ENCODE results near the gene CACNA1C.

CACNA1C gene

GRCh38 chr12:2607881-2608607 is 555.3 kb downstream of the CACNA1C start:
- no peak for DNase-seq (ENCODE audit: low read depth in 1 of 2, low spot score in 1 of 2)

DNA sequence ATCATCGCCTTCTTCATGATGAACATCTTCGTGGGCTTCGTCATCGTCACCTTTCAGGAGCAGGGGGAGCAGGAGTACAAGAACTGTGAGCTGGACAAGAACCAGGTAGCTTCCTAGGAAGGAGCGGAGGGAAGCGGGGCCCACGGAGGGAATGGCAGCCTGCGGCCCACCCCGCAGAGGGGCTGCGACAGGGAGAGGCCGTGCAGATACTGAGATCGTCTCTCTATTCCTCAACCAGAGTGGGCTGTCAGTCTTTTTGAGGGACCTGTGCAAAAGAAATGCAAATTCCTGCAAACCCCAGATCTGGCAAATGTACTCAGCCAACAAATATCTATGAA is 555.8 kb downstream of the CACNA1C start:
- DNase-seq (ENCODE audit: low read depth in 1 of 2, low spot score in 1 of 2) = no peak

DNA sequence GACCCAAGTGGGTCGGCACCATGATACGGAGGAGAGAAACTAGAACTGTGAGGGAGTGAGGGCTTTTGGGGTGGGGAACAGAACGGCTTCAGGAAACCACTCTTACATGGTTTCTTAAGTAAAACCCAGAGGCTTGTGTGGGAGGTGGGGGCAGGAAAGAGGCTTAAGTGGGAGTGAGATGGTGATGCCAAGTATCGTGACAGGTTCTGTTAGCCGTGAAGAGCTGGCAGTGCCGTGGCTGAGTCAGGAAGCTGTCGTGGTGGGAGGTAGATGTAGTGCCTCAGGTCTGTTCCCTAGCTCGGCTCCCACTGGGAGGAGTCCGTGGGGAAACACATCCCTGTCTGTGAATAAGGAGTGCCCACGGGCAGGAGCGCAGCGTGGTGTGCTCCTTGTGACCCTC is 556.2 kb downstream of the CACNA1C start:
- no peak for DNase-seq (ENCODE audit: low read depth in 1 of 2, low spot score in 1 of 2)

DNA sequence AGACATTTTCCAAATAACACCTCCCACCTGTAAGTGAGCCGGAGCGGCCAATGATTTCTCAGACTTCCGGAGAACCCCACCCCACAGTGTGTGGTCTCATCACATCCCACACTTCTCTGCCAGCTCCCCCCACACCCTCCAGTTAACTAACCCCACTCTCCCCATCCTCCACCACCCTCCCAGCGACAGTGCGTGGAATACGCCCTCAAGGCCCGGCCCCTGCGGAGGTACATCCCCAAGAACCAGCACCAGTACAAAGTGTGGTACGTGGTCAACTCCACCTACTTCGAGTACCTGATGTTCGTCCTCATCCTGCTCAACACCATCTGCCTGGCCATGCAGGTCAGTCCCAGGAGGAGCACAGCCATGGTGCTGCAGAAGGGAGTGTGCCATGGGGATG is 557.6 kb downstream of the CACNA1C start:
- DNase-seq (ENCODE audit: low read depth in 1 of 2, low spot score in 1 of 2) = no peak

GRCh38 chr12:2613326-2614073 is 560.7 kb downstream of the CACNA1C start:
- DNase-seq (ENCODE audit: low read depth in 1 of 2, low spot score in 1 of 2) = peak in 1 of 2 donors; percentile 26

DNA sequence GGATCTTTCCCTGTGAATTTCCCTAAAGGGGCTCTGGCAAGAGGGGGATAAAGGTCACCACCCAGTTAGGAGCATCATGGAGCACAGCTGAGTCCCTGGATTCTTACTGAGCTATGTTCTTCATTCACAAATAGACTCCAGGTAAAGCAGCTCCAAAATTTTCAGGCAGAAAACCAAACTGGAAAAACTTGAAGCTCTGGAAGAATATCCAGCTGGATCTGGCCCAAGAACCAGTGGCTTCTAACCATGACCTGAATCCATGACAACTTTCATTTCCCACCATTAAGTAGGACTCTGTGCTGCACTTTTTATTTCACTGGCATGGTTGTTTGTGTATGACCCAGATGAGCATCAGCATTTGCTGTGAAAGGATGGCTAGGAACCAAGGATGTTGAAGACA is 561.6 kb downstream of the CACNA1C start:
- DNase-seq (ENCODE audit: low read depth in 1 of 2, low spot score in 1 of 2) = no peak

- DNase-seq (ENCODE audit: low read depth in 1 of 2, low spot score in 1 of 2) = no peak
Observed at GRCh38 chr12:2615665-2616402, 563.0 kb downstream of the CACNA1C start.

- no peak for DNase-seq (ENCODE audit: low read depth in 1 of 2, low spot score in 1 of 2)
Observed at GRCh38 chr12:2616763-2617162, 564.0 kb downstream of the CACNA1C start.

DNA sequence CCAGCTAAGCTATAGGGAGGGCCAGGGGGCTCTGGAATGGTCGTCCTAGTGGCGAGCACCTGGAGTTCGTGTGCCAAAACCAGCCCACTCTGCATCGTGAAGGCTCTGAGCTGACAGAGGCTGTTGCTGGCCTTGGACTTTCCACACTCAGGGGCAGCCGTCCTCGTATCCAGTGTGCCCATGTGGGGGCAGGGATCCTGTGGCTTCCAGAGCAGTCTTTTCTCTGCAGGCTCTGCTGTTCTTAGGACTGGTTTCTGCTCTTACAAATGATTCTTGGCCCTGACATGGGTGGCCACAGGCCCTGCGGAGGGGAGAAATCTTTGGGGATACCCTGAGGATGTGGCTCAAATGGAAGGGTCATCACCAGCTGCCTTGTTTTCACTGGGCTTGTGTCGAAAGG is 564.6 kb downstream of the CACNA1C start:
- DNase-seq (ENCODE audit: low read depth in 1 of 2, low spot score in 1 of 2) = no peak

DNA sequence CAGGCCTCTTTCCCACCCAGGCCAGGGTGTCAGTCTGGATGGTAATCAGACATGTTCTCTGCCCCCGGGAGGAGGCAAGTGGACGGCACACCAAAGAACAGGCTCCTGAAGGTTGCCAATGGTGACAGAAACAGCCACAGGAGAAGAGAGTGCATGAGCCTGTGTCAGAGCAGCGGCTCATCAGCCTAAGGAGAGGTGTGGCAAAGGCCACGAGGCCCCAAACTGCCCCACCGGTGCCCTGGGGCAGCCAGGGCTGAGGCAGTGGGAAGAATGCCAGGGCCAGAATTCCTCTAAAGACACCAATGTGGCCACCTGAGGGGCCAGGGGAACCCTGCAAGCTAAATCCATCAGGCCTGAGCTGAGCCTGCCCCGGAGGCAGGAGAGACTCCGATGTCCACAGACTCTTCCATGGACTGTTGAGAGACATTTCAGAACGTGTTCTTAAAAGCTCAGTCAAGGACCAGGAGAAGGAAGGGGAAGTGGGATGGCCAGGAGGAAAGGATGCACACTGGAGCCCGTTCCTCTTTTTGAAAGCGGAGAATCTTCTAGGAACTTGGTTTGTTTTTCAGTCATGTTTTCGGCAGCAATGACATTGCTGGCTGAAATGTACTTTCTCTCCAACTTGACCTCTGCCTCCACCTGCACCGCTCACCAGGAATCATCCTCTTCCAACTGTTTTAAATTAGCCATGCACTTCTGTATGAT is 565.7 kb downstream of the CACNA1C start:
- DNase-seq (ENCODE audit: low read depth in 1 of 2, low spot score in 1 of 2) = no peak

DNA sequence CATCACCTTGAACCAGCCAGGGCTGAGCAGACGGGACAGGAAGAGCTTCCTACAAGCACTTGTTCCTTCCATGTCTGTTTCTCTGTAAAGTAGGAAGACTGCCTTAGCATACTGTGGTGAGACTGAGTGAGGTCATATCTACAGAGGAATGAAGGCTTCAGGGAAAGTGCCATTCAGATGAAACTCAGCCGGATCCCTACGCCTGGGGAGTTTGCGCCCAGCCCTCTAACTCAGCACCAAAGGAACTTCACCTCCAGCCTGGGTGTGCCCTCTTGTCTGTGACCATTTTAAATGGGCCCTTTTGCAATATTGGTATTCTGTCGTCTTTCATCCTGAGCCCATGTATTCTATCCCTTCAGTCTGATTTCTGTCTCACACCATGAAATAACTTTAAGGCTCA is 566.3 kb downstream of the CACNA1C start:
- DNase-seq (ENCODE audit: low read depth in 1 of 2, low spot score in 1 of 2) = no peak

DNA sequence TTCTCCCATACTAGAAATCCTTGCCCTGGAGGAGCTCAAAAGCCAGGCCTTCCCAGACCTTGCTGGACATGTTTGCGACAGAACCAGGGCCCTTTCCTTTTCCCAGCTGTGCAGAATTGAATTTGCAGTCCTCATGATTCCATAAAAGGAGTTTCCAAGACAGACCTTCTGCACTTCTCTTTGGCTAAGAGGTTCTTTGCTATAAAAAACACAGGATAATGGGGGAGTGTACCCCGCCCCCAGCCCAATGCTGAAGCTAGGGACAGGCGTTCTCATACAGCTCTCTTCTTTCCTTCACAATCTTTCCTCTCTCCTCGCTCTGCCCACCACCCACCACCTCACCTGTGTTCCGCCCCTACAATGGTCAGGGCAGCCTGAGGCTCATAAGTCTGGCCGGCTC is 569.7 kb downstream of the CACNA1C start:
- no peak for DNase-seq (ENCODE audit: low read depth in 1 of 2, low spot score in 1 of 2)

DNA sequence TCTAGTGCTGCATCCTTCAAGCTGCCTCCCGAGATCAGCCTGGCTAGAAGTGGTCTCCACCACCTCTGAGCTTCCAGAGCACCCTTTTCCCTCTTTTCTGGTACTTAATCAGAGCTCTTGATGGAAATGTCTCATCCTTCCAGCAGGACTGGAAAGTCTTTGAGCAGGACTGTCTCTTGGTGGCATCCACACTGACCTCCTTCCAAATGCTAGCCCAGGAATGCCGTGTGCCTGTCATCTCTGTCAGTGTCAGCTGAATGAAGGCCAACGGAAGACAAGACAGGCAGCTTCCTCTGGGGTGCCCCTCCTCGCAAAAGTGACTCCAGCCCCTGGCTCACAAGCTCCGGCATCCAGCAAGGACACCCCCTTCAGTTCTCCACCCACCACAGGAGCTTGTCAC is 570.7 kb downstream of the CACNA1C start:
- DNase-seq (ENCODE audit: low read depth in 1 of 2, low spot score in 1 of 2) = no peak

- DNase-seq (ENCODE audit: low read depth in 1 of 2, low spot score in 1 of 2) = no peak
Observed at GRCh38 chr12:2624543-2625288, 571.9 kb downstream of the CACNA1C start.

GRCh38 chr12:2625289-2625612 is 572.5 kb downstream of the CACNA1C start:
- no peak for DNase-seq (ENCODE audit: low read depth in 1 of 2, low spot score in 1 of 2)

DNA sequence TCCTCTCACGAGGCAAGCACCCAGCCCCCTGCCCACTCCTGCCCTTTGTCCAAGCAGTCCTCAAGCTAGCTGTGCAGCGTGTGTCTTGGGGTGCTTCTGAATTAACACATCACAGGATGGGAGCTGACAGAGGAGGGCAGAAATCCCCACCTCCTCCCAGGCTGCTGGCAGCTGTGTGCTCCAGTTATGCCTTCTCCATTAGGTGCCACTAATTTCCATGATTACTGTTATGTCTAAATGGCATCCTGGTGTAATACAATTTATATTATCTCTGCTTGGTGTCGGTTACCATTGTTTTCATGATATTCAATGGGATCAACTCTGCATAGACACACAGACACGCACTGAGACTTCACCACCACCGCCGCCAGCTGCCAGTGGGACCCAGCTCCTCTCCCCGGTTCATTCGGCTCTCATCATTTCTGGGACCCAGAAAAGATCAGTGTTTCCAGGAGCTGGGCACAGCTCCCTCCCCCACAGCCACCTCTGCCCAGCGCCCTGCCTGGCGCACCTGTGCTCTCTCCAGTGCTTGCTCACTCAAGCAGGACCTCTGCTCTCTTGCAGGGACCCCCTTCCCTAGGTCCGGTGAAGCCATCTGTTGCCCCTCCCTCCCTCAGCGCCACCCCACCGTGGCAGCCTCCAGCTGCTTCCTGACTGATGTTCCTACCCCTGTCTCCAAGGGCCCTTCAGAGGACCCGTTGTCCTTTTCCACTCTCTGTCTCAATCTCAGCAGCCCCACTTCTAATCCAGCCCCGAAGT is 574.5 kb downstream of the CACNA1C start:
- DNase-seq (ENCODE audit: low read depth in 1 of 2, low spot score in 1 of 2) = no peak

GRCh38 chr12:2627835-2628191 is 575.0 kb downstream of the CACNA1C start:
- DNase-seq (ENCODE audit: low read depth in 1 of 2, low spot score in 1 of 2) = no peak

DNA sequence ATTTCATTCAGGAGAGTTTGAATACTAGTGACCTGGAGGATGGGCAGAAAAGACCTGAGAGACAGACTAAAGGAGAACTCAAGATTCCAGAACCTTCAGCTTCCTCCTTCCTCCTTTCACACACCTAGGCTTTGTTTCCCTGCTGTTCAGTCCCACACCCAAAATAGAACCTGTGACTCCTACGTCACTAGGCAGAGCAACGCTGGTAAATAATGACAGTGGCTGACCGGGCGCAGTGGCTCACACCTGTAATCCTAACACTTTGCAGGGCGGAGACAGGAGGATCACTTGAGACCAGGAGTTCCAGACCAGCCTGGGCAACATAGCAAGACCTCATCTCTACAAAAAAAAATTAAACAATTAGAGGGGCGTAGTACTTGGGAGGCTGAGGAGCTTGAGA is 575.6 kb downstream of the CACNA1C start:
- no peak for DNase-seq (ENCODE audit: low read depth in 1 of 2, low spot score in 1 of 2)

DNA sequence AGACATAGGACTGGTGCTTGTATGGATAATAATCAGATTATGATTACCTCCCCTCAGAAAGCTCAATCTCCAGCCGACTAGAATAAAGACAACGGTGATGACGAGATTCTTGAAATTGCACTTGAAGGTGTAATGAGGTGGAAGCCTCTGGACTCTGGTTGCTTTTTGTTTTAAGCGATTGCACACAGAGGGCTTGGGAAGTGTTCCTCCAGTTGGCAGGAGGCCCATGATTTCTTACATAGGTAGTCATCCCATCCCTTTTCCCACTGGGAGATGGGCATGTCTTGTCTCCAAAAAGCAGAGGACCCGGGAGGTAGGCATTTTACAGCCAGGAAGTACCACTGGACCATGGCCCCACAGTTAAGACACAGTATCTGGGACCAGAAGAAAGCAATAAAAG is 576.3 kb downstream of the CACNA1C start:
- DNase-seq (ENCODE audit: low read depth in 1 of 2, low spot score in 1 of 2) = no peak

DNA sequence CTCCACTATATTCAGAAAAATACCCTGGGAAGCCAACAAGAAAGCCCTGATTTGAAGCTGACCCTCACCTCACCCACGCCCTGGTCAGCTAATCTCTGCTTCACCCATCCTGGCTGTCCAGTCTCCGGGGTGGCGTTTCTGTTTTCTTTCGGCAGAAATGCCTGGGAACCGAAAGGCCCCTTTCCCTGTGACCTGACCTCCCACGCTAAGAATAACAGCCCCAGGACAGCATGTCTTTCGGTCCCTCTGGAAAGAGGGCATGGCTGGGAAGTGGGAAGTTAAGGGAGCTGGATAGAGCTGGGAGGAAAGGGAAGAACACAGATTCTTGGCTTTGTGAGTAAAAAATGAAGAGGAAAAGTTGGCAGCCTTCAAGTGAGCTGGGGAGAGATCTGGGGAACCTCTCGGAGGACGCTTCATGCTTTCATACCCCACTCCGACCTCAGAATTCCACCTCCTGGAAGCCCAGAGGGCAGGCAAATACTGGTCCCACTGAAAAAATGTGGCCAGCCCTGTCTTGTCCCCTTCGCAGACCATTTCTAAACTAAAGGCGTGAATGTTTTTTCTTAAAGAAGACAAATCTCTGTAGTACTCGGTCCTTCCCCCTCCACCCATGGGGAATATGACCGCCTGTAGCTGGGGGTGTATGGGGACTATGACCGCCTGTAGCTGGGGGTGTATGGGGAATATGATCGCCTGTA is 579.0 kb downstream of the CACNA1C start:
- DNase-seq (ENCODE audit: low read depth in 1 of 2, low spot score in 1 of 2) = no peak

All from activated CD4-positive, alpha-beta T cell treated with anti-CD3 and anti-CD28 coated beads, Interleukin-2, amount 50 U/mL, for 24 hours (primary cell).